Measurements from ENCODE around the gene CDK9.
"Not testable (repeated sequence)": the region's sequence is repeated elsewhere in the genome, so short reads cannot be mapped to it uniquely, and the experiment has no call there.

CDK9 gene

DNA sequence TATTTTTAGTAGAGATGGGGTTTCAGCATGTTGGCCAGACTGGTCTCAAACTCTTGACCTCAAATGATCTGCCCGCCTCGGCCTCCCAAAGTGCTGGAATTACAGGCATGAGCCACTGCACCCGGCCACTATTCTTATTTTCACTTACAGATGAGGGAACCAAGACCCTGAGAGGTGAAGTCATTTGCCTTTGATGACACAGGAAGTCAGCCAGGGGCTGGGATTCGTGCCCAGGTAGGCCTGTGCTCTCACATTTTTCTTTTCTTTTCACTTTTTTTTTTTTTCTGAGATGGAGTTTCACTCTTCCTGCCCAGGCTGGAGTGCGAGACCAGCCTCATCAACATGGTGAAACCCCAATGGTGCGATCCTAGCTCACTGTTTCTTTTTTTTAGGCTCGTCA, 46.4 kb downstream of the CDK9 start:
- no peaks in the 10 kb centered on the region for H3K27me3 Mint-ChIP-seq
- H3K4me3 Mint-ChIP-seq, result no peak overlapping the region
- peaks cover 10% of the 10 kb centered on the region for H3K36me3 Mint-ChIP-seq (ENCODE audit: insufficient read depth)
- no peak for DNase-seq (ENCODE audit: low spot score in 2 of 2)
- H3K9me3 Mint-ChIP-seq, result no peaks in the 10 kb centered on the region
- H3K27ac Mint-ChIP-seq (ENCODE audit: low read depth), result peak overlapping the region; percentile 84
- no peak for ATAC-seq (replicated peaks; ENCODE audit: extremely low read depth, poor library complexity, severe bottlenecking)
- peaks cover 6% of the 10 kb centered on the region for H3K4me1 Mint-ChIP-seq

DNA sequence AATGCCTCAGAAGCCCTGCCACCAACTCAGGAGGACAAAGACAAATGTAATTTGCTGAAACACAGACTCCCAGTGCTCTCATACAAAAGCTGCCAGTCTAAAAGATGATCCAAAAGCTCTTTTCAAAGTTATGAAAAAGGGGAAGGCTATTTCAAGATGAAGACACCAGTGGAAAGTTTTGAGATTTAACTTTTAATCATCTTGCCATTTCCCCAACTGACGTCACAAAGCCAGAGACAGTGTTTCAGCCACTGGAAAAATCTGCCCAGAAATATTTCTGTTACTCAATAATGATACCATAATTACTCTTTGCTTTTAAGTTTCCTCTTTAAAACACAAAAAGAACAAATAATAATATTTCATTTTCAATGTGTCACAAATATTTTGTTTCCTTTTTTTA, 47.7 kb downstream of the CDK9 start:
- H3K4me1 Mint-ChIP-seq, result peaks cover 11% of the 10 kb centered on the region
- H3K9me3 Mint-ChIP-seq, result no peaks in the 10 kb centered on the region
- H3K4me3 Mint-ChIP-seq, result no peak overlapping the region
- DNase-seq (ENCODE audit: low spot score in 2 of 2), result no peak
- peaks cover 9% of the 10 kb centered on the region for H3K36me3 Mint-ChIP-seq (ENCODE audit: insufficient read depth)
- H3K27me3 Mint-ChIP-seq, result no peaks in the 10 kb centered on the region
- no peak for ATAC-seq (replicated peaks; ENCODE audit: extremely low read depth, poor library complexity, severe bottlenecking)
- no peak overlapping the region for H3K27ac Mint-ChIP-seq (ENCODE audit: low read depth)

DNA sequence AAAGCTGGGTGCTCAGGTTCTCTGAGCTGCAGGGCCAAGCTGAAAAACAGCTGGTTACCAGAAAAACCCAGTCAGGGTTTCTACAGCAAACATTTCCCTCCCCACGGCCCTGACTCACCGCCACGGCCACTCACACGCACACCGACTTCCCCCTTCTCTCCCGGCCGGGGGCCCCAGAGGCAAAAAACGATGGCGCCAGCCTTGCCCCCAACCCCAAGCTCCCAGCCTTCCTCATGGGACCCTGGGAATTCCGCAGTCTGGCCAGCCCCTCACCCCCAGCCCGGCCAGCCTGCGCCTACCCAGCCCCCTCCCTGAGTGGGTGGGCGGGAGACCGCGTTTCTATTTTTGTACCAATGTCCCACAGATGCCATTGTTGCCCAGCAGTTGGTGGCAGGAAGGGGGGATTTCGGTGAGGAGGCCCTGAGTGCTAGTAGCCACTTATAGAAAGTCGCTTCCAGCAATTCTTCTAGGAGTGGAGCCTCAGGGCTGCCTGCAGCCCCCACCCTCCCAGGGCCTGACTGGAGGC, 50.2 kb downstream of the CDK9 start:
- Mint-ChIP-seq H3K4me1 (peaks cover 8% of the 10 kb centered on the region), H3K27ac (ENCODE audit: low read depth) (no peak overlapping the region), H3K36me3 (ENCODE audit: insufficient read depth) (peaks cover 3% of the 10 kb centered on the region), H3K9me3 (no peaks in the 10 kb centered on the region), H3K4me3 (no peak overlapping the region), H3K27me3 (no peaks in the 10 kb centered on the region)
- DNase-seq (ENCODE audit: low spot score in 2 of 2) (no peak), ATAC-seq (replicated peaks; ENCODE audit: extremely low read depth, poor library complexity, severe bottlenecking) (no peak)

DNA sequence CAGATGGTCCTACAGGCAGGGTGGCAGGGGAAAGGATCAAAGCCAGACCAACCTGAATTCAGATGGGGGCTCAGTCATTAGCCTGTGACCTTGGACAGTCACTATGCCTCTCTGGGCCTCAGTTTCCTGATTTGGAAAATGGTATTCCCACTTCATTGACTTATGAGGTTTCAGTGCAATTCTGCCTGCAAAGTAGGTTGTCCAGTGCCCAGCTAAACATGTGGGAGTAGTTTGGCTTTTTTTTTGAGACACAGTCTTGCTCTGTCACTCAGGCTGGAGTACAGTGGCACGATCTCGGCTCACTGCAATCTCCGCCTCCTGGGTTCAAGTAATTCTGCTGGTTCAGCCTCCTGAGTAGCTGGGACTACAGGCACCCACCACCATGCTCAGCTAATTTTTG, 50.7 kb downstream of the CDK9 start:
- H3K27me3 Mint-ChIP-seq; H3K27ac Mint-ChIP-seq (ENCODE audit: low read depth); H3K4me3 Mint-ChIP-seq; H3K4me1 Mint-ChIP-seq; ATAC-seq (replicated peaks; ENCODE audit: extremely low read depth, poor library complexity, severe bottlenecking); DNase-seq (ENCODE audit: low spot score in 2 of 2); H3K36me3 Mint-ChIP-seq (ENCODE audit: insufficient read depth); H3K9me3 Mint-ChIP-seq: not testable (repeated sequence)

GRCh38 chr9:127837346-127837745, 51.5 kb downstream of the CDK9 start:
- Mint-ChIP-seq H3K27ac (ENCODE audit: low read depth) (no peak overlapping the region), H3K4me3 (no peak overlapping the region), H3K27me3 (no peaks in the 10 kb centered on the region), H3K36me3 (ENCODE audit: insufficient read depth) (peaks cover 1% of the 10 kb centered on the region), H3K4me1 (peaks cover 10% of the 10 kb centered on the region), H3K9me3 (no peaks in the 10 kb centered on the region)
- ATAC-seq (replicated peaks; ENCODE audit: extremely low read depth, poor library complexity, severe bottlenecking) (no peak), DNase-seq (ENCODE audit: low spot score in 2 of 2) (no peak)

DNA sequence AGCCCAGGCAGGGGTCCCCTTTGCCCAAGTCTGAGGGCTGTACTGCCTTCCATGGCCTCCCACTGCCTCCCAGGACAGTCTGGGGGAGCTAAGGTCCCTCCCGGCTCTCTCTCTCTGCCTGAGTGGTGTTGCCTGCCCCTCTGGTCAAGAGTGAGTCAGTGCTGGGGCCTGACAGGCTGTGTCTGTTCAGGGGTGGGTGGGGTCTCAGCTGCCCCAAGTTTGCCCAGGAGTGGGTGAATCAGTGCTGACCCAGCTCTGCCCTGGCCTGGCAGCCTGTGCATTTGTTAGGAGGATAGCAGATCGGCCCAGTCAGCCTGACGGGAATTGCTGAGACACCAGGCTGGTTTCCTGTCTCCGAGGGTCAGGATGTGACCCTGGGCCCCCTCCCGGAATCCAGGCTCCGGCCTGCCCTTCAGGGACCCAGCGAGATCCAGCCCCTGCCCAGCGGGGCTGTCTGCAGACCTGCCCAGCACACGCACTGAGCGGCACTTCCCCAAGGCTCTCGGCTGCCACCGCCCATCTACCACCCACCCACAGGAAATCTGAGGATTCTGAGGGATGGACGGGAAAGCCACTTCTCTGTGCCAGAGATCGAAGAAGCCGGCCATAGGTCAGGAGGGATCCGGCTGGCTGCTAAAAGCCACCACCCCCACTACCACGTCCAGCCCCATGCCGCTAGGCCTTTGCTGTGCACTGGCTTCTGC, 52.7 kb downstream of the CDK9 start:
- peaks cover 4% of the 10 kb centered on the region for H3K36me3 Mint-ChIP-seq (ENCODE audit: insufficient read depth)
- peak overlapping the region; percentile 44 for H3K27ac Mint-ChIP-seq (ENCODE audit: low read depth)
- no peak for ATAC-seq (replicated peaks; ENCODE audit: extremely low read depth, poor library complexity, severe bottlenecking)
- H3K9me3 Mint-ChIP-seq, result no peaks in the 10 kb centered on the region
- H3K4me3 Mint-ChIP-seq, result no peak overlapping the region
- H3K27me3 Mint-ChIP-seq, result no peaks in the 10 kb centered on the region
- peaks cover 10% of the 10 kb centered on the region for H3K4me1 Mint-ChIP-seq
- no peak for DNase-seq (ENCODE audit: low spot score in 2 of 2)
